NOMO-1 treated with dmso at 0.1 percent for 144 hours (cell line): ENCODE results near the gene SH3PXD2A.
"Not testable (repeated sequence)": the region's sequence is repeated elsewhere in the genome, so short reads cannot be mapped to it uniquely, and the experiment has no call there.

Experiments used
- DNase-seq: peaks from one replicate; lab custom pipeline; 2025; ENCODE audit not compliant: unreplicated experiment; lab: John Stamatoyannopoulos, UW

SH3PXD2A gene

GRCh38 chr10:103651783-103652476, 203.4 kb downstream of the SH3PXD2A start:
- DNase-seq, result no peak

GRCh38 chr10:103651333-103651732, 204.0 kb downstream of the SH3PXD2A start:
- DNase-seq, result no peak

GRCh38 chr10:103649654-103650423, 205.5 kb downstream of the SH3PXD2A start:
- no peak for DNase-seq

GRCh38 chr10:103648636-103649532, 206.5 kb downstream of the SH3PXD2A start:
- DNase-seq, result no peak

- no peak for DNase-seq
These were observed 207.1 kb downstream of the SH3PXD2A start for GRCh38 chr10:103648251-103648635.

- no peak for DNase-seq
These were observed 209.1 kb downstream of the SH3PXD2A start for GRCh38 chr10:103646304-103646703.

- peak; percentile 73 for DNase-seq
These were observed 210.0 kb downstream of the SH3PXD2A start for GRCh38 chr10:103645141-103646054.

GRCh38 chr10:103643381-103643780, 212.0 kb downstream of the SH3PXD2A start:
- no peak for DNase-seq

- no peak for DNase-seq
These were observed 214.1 kb downstream of the SH3PXD2A start for GRCh38 chr10:103641326-103641725.

- DNase-seq, result no peak
These were observed 214.8 kb downstream of the SH3PXD2A start for GRCh38 chr10:103640436-103641181.

GRCh38 chr10:103638948-103639347, 216.4 kb downstream of the SH3PXD2A start:
- no peak for DNase-seq

- no peak for DNase-seq
These were observed 217.3 kb downstream of the SH3PXD2A start for GRCh38 chr10:103637927-103638557.

GRCh38 chr10:103637011-103637410, 218.4 kb downstream of the SH3PXD2A start:
- DNase-seq, result no peak

GRCh38 chr10:103636492-103636891, 218.9 kb downstream of the SH3PXD2A start:
- no peak for DNase-seq

- DNase-seq, result no peak
These were observed 219.8 kb downstream of the SH3PXD2A start for GRCh38 chr10:103635580-103635979.

- DNase-seq, result no peak
These were observed 221.5 kb downstream of the SH3PXD2A start for GRCh38 chr10:103633846-103634245.

GRCh38 chr10:103632871-103633270, 222.5 kb downstream of the SH3PXD2A start:
- DNase-seq, result not testable (repeated sequence)

- no peak for DNase-seq
These were observed 223.1 kb downstream of the SH3PXD2A start for GRCh38 chr10:103632247-103632642.

- no peak for DNase-seq
These were observed 225.2 kb downstream of the SH3PXD2A start for GRCh38 chr10:103630156-103630555.
